Transverse colon (tissue), 4 donors: Measurements from ENCODE around the gene BACH1. TPM values are rescaled to one million over a fixed set of nuclear protein-coding genes. Genes with fewer than 3 reads are reported as not detected.

Source experiments
- DNase-seq: peaks from one replicate; pipeline ENCODE4 v3.0.0-alpha.2; 2019
- H3K27ac ChIP-seq, 4 donors: fragments of 200-600 bp; sonication (generic); 2 replicates each; pipeline ENCODE4 v1.5.1; 2016 to 2018; ENCODE audit warnings: inconsistent platforms in 4 of 4
- H3K27me3 ChIP-seq: fragments of 200-600 bp; sonication (generic); 2 replicates; pipeline ENCODE4 v1.5.1; 2017; ENCODE audit warnings: inconsistent platforms
- H3K36me3 ChIP-seq, 4 donors: fragments of 200-600 bp; sonication (generic); 2 replicates each; pipeline ENCODE4 v1.5.1; 2017 to 2019; ENCODE audit warnings: inconsistent platforms in 4 of 4
- H3K4me1 ChIP-seq, 4 donors: fragments of 200-600 bp; sonication (generic); 2 replicates each; pipeline ENCODE4 v1.5.1; 2017 to 2020; ENCODE audit warnings: inconsistent platforms in 4 of 4
- H3K4me3 ChIP-seq, 4 donors: fragments of 200-600 bp; sonication (generic); 1 replicate in 1 of 4; 2 replicates in 3 of 4; pipeline versions ENCODE4 v1.5.1 to v1.6.1; 2017 to 2019; ENCODE audit warnings: inconsistent platforms in 4 of 4
- H3K9me3 ChIP-seq, 2 donors: fragments of 200-600 bp; sonication (generic); 2 replicates each; pipeline ENCODE4 v1.5.1; 2017 to 2019; ENCODE audit warnings: inconsistent platforms in 2 of 2
- CTCF ChIP-seq, 5 experiments: fragments of 200-600 bp in 3 of 5; fragments of 450-650 bp in 2 of 5; sonication (generic) in 3 of 5; IDR thresholded peaks; 1 replicate in 2 of 5; 2 replicates in 3 of 5; pipeline ENCODE4 v1.5.1; 2016 to 2017; ENCODE audit warnings: antibody characterized with exemption in 5 of 5, inconsistent platforms in 3 of 5, mild to moderate bottlenecking in 2 of 5, moderate library complexity in 1 of 5
- EP300 ChIP-seq: sonication (generic); formaldehyde crosslinking; IDR thresholded peaks from one replicate; pipeline ENCODE4 v1.6.1; 2017; ENCODE audit warnings: antibody characterized with exemption, low read depth
- POLR2A ChIP-seq: fragments of 450-650 bp; IDR thresholded peaks from one replicate; pipeline ENCODE4 v1.6.1; 2016; ENCODE audit warnings: antibody characterized with exemption, mild to moderate bottlenecking, moderate library complexity
- POLR2AphosphoS5 ChIP-seq, 3 donors: sonication (generic); formaldehyde crosslinking; IDR thresholded peaks; one replicate each; pipeline ENCODE4 v1.6.1; 2016; ENCODE audit warnings: antibody characterized with exemption in 3 of 3
- WGBS, 2 donors: methylation state at CpG; one replicate each; pipeline ENCODE4 v1.1.5; 2018; ENCODE audit warnings: low coverage in 1 of 2; 5-methylcytosine and 5-hydroxymethylcytosine counted together
- in situ Hi-C, 4 donors: fragments of 200-750 bp; cut with MboI; loops; one replicate each; pipeline versions ENCODE4 v1.15.0 to v1.15.1; 2017; ENCODE audit warnings: low sequenced_read_pairs in 3 of 4, low pct_ligation_motif_present in 1 of 4, low pct_unique_long_range_greater_than_20kb in 1 of 4
- intact Hi-C: fragments of 100-400 bp; cut with DNase I; formaldehyde crosslinking; loops from one replicate; pipeline ENCODE4 v1.15.1; 2023; ENCODE audit warnings: low total_unique reads
- total RNA-seq, 4 donors: library from RNA; depleted of rRNA; stranded (reverse); fragments of >200 nt; gene quantifications; one replicate each; pipeline ENCODE4 v1.1.0, GENCODE V29; 2016

BACH1 gene
- total RNA-seq, 4 donors from 2014 or later, result 31.8 to 92.1 (median 42.0) TPM

- Histone ChIP-seq H3K27ac (no peak overlapping the region), H3K27me3 (no peaks in the 10 kb centered on the region), H3K36me3 (no peaks in the 10 kb centered on the region), H3K9me3 (no peaks in the 10 kb centered on the region), H3K4me3 (no peak overlapping the region), H3K4me1 (peaks cover 0 to 11% (median 0%) of the 10 kb centered on the region in 4 donors)
- in situ Hi-C loops, result loop anchor here in 1 of 4 donors (5.0 kb wide), 1 partner anchor 66 kb away; no protein-coding TSS in a partner anchor
- 90 to 91% methylated on average over 5 of the region's 5 CpGs for WGBS, 2 donors
- DNase-seq, result no peak
- TF ChIP-seq EP300 (no peak), CTCF (IDR thresholded peaks at IDR 0.05) (no peak), POLR2A (no peak), POLR2AphosphoS5 (IDR thresholded peaks at IDR 0.05) (no peak)
- intact Hi-C loops, result no loop called here
Observed at GRCh38 chr21:29288239-29288638, 10.5 kb upstream of the BACH1 start.

DNA sequence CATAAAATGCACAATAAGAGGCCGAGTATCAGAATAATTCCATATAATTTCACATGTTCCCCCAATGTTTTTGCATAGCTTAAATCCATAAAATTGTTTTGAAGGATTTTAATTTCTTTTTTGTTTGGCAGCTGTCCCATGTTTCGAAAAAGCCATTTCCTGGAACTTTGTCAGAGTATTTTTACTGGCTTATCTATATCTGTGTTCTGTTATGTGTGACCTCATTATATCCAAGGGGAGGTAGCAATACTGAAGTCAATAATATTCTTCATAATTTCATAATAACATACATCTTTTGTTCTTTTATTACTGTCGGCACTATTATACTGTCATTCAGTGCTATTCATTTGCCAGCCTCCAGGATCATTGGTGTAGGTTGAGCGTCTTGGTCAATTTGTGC, 9.4 kb upstream of the BACH1 start:
- 54 to 66% methylated on average over 4 of the region's 4 CpGs for WGBS, 2 donors
- in situ Hi-C loops, result loop anchor here in 1 of 4 donors (5.0 kb wide), 1 partner anchor 67 kb away; no protein-coding TSS in a partner anchor

GRCh38 chr21:29290240-29290639, 8.5 kb upstream of the BACH1 start:
- Histone ChIP-seq H3K4me1 (peaks cover 0 to 23% (median 5%) of the 10 kb centered on the region in 4 donors), H3K27me3 (no peaks in the 10 kb centered on the region), H3K9me3 (no peaks in the 10 kb centered on the region), H3K4me3 (no peak overlapping the region), H3K36me3 (no peaks in the 10 kb centered on the region), H3K27ac (no peak overlapping the region)
- no peak for DNase-seq
- WGBS, 2 donors, result 62% methylated on average over 1 of the region's 1 CpG; no CpG with 5 or more reads in 1 of the 2 donors
- in situ Hi-C loops, result no loop called here
- intact Hi-C loops, result loop anchor here (10.0 kb wide), 1 partner anchor 125 kb away; no protein-coding TSS in a partner anchor
- TF ChIP-seq EP300 (no peak), POLR2A (no peak), CTCF (IDR thresholded peaks at IDR 0.05) (no peak), POLR2AphosphoS5 (IDR thresholded peaks at IDR 0.05) (no peak)

More for the DNA sequence above, 9.4 kb upstream of the BACH1 start:
- no peak for TF ChIP-seq CTCF (IDR thresholded peaks at IDR 0.05)
- no peak for TF ChIP-seq EP300
- no peak for TF ChIP-seq POLR2A
- TF ChIP-seq POLR2AphosphoS5 (IDR thresholded peaks at IDR 0.05), result no peak
- intact Hi-C loops, result no loop called here
- Histone ChIP-seq H3K27ac (no peak overlapping the region), H3K36me3 (no peaks in the 10 kb centered on the region), H3K27me3 (no peaks in the 10 kb centered on the region), H3K4me1 (peaks cover 0 to 15% (median under 1%) of the 10 kb centered on the region in 4 donors), H3K4me3 (no peak overlapping the region), H3K9me3 (no peaks in the 10 kb centered on the region)
- no peak for DNase-seq

- WGBS, 2 donors, result 81 to 100% methylated on average over 2 of the region's 2 CpGs
Observed at GRCh38 chr21:29293495-29293894, 5.2 kb upstream of the BACH1 start.

More at GRCh38 chr21:29293495-29293894, 5.2 kb upstream of the BACH1 start:
- DNase-seq, result no peak
- no peaks in the 10 kb centered on the region for H3K36me3 ChIP-seq
- in situ Hi-C loops, result no loop called here
- no peak overlapping the region for H3K27ac ChIP-seq
- H3K9me3 ChIP-seq, result no peaks in the 10 kb centered on the region
- H3K4me3 ChIP-seq, result no peak overlapping the region
- no peaks in the 10 kb centered on the region for H3K27me3 ChIP-seq
- peaks cover 0 to 30% (median 12%) of the 10 kb centered on the region in 4 donors for H3K4me1 ChIP-seq
- intact Hi-C loops, result loop anchor here (10.0 kb wide), 1 partner anchor 129 kb away; no protein-coding TSS in a partner anchor
- TF ChIP-seq CTCF (IDR thresholded peaks at IDR 0.05) (no peak), POLR2AphosphoS5 (IDR thresholded peaks at IDR 0.05) (no peak), EP300 (no peak), POLR2A (no peak)
